ENCODE data around the gene SLIT3.

Gene SLIT3

DNA sequence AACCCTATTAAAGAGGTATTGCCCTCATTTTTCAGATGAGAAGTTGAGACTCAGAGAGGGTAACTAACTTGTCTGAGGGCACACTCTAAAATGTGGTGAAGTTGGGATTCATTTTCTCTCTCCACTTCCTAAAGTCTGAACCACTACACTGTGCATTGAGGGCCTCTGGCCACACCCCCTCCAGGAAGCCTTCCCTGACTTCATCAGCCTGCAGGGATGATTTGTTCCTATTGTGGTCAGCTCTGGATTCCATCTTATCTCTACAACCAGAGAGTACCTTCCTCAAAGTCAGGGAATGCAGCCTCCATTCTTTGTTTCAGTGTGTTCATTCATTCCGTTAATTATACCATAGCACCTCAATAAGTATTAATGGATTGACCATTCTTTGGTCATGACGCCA, 365.8 kb downstream of the SLIT3 start:
- no peak overlapping the region for H3K4me3 Mint-ChIP-seq
- no peaks in the 10 kb centered on the region for H3K36me3 Mint-ChIP-seq (ENCODE audit: low read depth)
- no peaks in the 10 kb centered on the region for H3K4me1 Mint-ChIP-seq (ENCODE audit: low read depth)
- no peak overlapping the region for H3K27ac Mint-ChIP-seq
- no peaks in the 10 kb centered on the region for H3K9me3 Mint-ChIP-seq
- H3K27me3 Mint-ChIP-seq, result peaks cover 18% of the 10 kb centered on the region
- DNase-seq, result no peak

- H3K36me3 Mint-ChIP-seq (ENCODE audit: low read depth), result no peaks in the 10 kb centered on the region
- H3K27ac Mint-ChIP-seq, result no peak overlapping the region
- H3K4me1 Mint-ChIP-seq (ENCODE audit: low read depth), result no peaks in the 10 kb centered on the region
- no peak overlapping the region for H3K4me3 Mint-ChIP-seq
- no peaks in the 10 kb centered on the region for H3K9me3 Mint-ChIP-seq
- peaks cover 26% of the 10 kb centered on the region for H3K27me3 Mint-ChIP-seq
- DNase-seq, result no peak
Measured at GRCh38 chr5:168934169-168934568, 366.8 kb downstream of the SLIT3 start.

GRCh38 chr5:168932400-168933189, 368.3 kb downstream of the SLIT3 start:
- DNase-seq, result no peak

GRCh38 chr5:168931638-168932345, 369.1 kb downstream of the SLIT3 start:
- Mint-ChIP-seq H3K27ac (no peak overlapping the region), H3K36me3 (ENCODE audit: low read depth) (no peaks in the 10 kb centered on the region), H3K4me3 (no peak overlapping the region), H3K9me3 (no peaks in the 10 kb centered on the region), H3K27me3 (peaks cover 26% of the 10 kb centered on the region), H3K4me1 (ENCODE audit: low read depth) (no peaks in the 10 kb centered on the region)
- no peak for DNase-seq

More at GRCh38 chr5:168932400-168933189, 368.3 kb downstream of the SLIT3 start:
- Mint-ChIP-seq H3K36me3 (ENCODE audit: low read depth) (no peaks in the 10 kb centered on the region), H3K4me3 (no peak overlapping the region), H3K27ac (no peak overlapping the region), H3K4me1 (ENCODE audit: low read depth) (no peaks in the 10 kb centered on the region), H3K9me3 (no peaks in the 10 kb centered on the region), H3K27me3 (peaks cover 30% of the 10 kb centered on the region)

DNA sequence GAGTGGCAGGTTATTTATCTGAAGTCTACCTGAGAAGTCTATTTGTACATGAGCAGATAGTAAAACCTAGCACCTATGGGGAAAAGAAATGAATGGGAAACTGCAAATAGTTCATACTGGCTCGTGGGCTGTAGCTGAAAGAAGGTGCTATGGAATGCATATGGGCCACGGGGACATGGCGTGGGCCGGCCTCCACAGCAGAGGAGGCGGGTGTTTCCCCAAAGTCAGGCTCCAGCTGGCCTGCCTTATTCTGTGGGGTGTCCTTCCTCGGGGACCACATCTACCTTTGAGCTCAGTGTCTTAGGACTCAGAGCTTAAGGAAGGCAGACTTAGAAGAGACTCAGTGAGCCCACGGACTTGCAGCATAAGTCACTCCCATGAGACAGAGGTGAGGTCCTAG, 371.3 kb downstream of the SLIT3 start:
- Mint-ChIP-seq H3K27me3 (peaks cover 35% of the 10 kb centered on the region), H3K27ac (no peak overlapping the region), H3K4me3 (no peak overlapping the region), H3K36me3 (ENCODE audit: low read depth) (no peaks in the 10 kb centered on the region), H3K9me3 (no peaks in the 10 kb centered on the region), H3K4me1 (ENCODE audit: low read depth) (no peaks in the 10 kb centered on the region)
- DNase-seq, result no peak

- Mint-ChIP-seq H3K9me3 (no peaks in the 10 kb centered on the region), H3K27ac (no peak overlapping the region), H3K27me3 (peaks cover 56% of the 10 kb centered on the region), H3K4me1 (ENCODE audit: low read depth) (peaks cover 2% of the 10 kb centered on the region), H3K36me3 (ENCODE audit: low read depth) (no peaks in the 10 kb centered on the region), H3K4me3 (no peak overlapping the region)
- no peak for DNase-seq
Measured at GRCh38 chr5:168925160-168925559, 375.8 kb downstream of the SLIT3 start.

DNA sequence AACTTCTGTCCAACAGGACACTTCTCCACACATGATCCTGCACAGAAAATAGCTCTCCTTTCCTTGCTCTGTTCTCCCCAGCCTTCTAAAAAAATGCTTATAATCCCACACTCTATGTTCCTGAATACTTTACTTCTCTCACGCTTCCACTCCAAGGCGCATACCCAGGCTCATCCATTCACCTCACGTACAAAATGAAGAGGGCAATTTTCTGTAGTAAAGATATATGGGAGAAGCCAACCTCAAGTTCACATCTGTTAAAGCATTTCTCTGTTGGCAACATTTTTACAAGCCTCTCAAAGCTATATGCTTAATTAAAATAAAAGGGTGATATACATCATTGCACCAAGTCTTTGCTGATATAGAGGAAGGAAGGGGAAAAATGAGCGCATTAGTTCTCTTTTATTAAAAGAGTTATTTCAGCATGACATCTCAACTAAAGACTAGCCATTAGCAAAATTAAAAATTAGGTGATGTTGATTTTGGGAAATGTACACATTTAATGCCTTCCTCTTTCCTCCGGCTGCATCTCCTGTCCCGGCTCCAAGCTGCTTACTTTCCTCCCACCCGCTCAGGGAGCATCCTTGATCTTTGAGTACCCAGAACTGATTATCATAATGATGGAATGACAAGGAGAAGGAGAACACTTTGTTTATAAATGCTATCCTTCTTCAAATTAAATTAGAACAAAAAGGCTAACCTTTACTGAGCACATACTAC, 379.6 kb downstream of the SLIT3 start:
- no peaks in the 10 kb centered on the region for H3K9me3 Mint-ChIP-seq
- DNase-seq, result no peak
- H3K36me3 Mint-ChIP-seq (ENCODE audit: low read depth), result no peaks in the 10 kb centered on the region
- H3K27me3 Mint-ChIP-seq, result peaks cover 72% of the 10 kb centered on the region
- peaks cover 2% of the 10 kb centered on the region for H3K4me1 Mint-ChIP-seq (ENCODE audit: low read depth)
- H3K27ac Mint-ChIP-seq, result no peak overlapping the region
- no peak overlapping the region for H3K4me3 Mint-ChIP-seq

DNA sequence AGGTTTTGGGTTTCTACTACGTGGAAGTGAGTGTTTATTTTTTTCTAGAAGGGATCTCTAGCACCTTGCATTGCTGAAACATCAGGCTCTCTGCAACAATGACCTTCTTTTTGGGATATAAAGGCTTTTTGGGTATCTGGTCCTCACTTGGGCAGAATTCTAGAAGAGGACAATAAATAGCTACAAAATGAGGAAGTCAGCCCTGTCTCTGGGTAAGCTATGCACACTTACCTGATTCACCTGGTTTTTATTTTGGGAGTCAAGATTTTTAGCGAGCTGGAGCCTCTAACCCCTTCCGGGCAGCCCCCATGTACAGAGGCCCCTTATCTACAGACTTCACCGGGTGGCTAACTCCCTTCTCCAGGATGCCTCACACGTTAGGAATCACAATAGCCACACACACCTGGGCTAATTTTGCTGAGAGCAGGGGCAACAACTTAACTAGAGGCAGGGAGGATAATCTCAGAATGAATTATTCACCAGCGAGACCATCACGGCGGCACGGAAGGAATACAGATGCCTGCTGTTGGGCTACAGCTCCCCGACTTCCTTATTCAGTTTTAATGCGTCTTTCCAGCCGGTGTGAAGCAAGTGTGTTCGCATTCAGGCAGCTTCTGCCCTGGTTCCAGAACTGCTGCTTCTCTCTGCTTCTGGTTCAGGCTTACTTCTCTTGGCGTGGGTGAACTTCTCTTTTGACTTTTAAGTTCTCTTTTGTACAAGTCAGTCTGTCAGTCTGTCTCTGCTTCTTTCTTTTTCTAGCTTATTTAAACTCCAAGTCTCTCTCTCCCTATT, 380.7 kb downstream of the SLIT3 start:
- Mint-ChIP-seq H3K36me3 (ENCODE audit: low read depth) (no peaks in the 10 kb centered on the region), H3K27me3 (peaks cover 72% of the 10 kb centered on the region), H3K9me3 (no peaks in the 10 kb centered on the region), H3K4me1 (ENCODE audit: low read depth) (peaks cover 2% of the 10 kb centered on the region), H3K27ac (no peak overlapping the region), H3K4me3 (no peak overlapping the region)
- DNase-seq, result no peak

DNA sequence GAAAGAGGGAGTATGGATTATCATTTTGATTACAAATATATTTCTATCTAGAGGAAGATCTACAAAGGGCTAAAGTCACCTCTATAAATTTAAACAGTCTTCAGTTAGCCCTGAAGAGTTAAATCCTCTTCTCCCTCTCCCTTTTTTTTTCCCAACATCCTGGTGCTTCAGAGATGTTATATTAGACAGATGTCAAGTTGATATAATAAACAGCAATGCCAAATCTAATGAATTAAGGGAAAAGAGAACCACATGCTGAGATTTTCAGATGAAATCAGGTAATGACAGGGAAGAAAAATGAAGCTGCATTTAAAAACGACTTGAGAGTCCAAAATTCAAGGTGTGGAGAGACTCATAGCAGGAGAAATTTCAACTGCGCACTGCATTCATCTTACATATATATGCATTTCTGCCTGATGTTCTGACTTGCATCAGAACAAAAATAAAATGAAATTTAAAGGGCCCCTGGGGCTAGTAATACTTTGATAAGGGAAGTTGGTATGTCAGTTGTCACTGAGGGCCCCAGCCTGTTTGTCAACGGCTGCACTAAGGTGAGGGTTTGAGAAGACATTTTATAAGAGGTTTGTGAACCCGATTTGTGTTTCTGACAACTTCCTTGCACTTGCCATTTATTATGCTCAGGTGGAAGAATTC, 382.9 kb downstream of the SLIT3 start:
- no peaks in the 10 kb centered on the region for H3K9me3 Mint-ChIP-seq
- peaks cover 2% of the 10 kb centered on the region for H3K4me1 Mint-ChIP-seq (ENCODE audit: low read depth)
- DNase-seq, result no peak
- no peak overlapping the region for H3K4me3 Mint-ChIP-seq
- no peak overlapping the region for H3K27ac Mint-ChIP-seq
- H3K36me3 Mint-ChIP-seq (ENCODE audit: low read depth), result no peaks in the 10 kb centered on the region
- H3K27me3 Mint-ChIP-seq, result peaks cover 70% of the 10 kb centered on the region

DNA sequence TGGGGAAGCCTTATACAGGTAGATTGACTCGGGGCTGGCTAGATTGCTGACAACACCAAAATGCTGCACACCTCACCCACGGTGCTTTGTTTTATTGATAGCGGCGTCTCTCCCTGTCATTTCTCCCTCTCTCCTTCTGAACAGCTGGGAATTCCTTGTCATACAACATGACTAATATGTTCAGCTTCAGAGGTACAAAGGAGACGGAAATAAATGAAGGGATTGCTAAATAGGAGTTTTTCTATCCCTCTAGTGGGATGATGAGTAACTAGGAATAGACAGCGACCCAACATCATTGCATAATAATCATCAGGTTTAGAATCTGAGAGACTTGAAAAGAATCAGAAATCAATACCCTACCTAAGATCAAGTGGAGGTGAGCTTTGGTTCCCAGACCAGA, 384.1 kb downstream of the SLIT3 start:
- no peak for DNase-seq
- Mint-ChIP-seq H3K9me3 (no peaks in the 10 kb centered on the region), H3K27ac (no peak overlapping the region)

GRCh38 chr5:168916266-168916665, 384.7 kb downstream of the SLIT3 start:
- H3K9me3 Mint-ChIP-seq, result no peaks in the 10 kb centered on the region
- DNase-seq, result no peak
- no peaks in the 10 kb centered on the region for H3K36me3 Mint-ChIP-seq (ENCODE audit: low read depth)
- no peak overlapping the region for H3K4me3 Mint-ChIP-seq
- H3K27me3 Mint-ChIP-seq, result peaks cover 65% of the 10 kb centered on the region
- no peak overlapping the region for H3K27ac Mint-ChIP-seq
- peaks cover 2% of the 10 kb centered on the region for H3K4me1 Mint-ChIP-seq (ENCODE audit: low read depth)

More for the DNA sequence above, 384.1 kb downstream of the SLIT3 start:
- H3K36me3 Mint-ChIP-seq (ENCODE audit: low read depth), result no peaks in the 10 kb centered on the region
- H3K27me3 Mint-ChIP-seq, result peaks cover 68% of the 10 kb centered on the region
- H3K4me3 Mint-ChIP-seq, result no peak overlapping the region
- peaks cover 2% of the 10 kb centered on the region for H3K4me1 Mint-ChIP-seq (ENCODE audit: low read depth)

- Mint-ChIP-seq H3K4me3 (no peak overlapping the region), H3K27ac (no peak overlapping the region), H3K4me1 (ENCODE audit: low read depth) (no peaks in the 10 kb centered on the region), H3K36me3 (ENCODE audit: low read depth) (no peaks in the 10 kb centered on the region), H3K9me3 (no peaks in the 10 kb centered on the region), H3K27me3 (peaks cover 54% of the 10 kb centered on the region)
- no peak for DNase-seq
Measured at GRCh38 chr5:168914491-168914890, 386.4 kb downstream of the SLIT3 start.

GRCh38 chr5:168910874-168911273, 390.1 kb downstream of the SLIT3 start:
- peaks cover 26% of the 10 kb centered on the region for H3K27me3 Mint-ChIP-seq
- no peak overlapping the region for H3K4me3 Mint-ChIP-seq
- no peak for DNase-seq
- H3K27ac Mint-ChIP-seq, result no peak overlapping the region
- H3K9me3 Mint-ChIP-seq, result no peaks in the 10 kb centered on the region
- H3K4me1 Mint-ChIP-seq (ENCODE audit: low read depth), result no peaks in the 10 kb centered on the region
- H3K36me3 Mint-ChIP-seq (ENCODE audit: low read depth), result no peaks in the 10 kb centered on the region

DNA sequence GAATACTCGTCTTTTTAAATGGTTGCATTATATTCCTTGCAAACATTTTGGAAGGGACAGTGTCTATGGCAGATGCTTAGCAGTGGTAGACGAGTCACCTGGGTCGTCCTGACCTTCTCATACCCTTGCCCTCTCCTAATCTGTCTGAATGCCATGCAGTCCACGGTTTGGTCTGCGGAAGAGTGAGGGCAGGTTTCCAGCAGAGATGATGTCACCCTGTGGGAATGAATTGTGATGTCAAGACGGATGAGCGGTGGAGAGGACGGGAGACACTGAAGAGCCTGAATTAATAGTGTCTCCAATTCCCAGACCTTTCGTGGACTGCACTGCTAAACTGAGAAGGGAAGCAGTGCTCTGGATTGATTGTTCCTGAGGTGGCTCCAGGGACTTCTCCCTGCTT, 392.7 kb downstream of the SLIT3 start:
- Mint-ChIP-seq H3K9me3 (no peaks in the 10 kb centered on the region), H3K27me3 (peaks cover 20% of the 10 kb centered on the region), H3K4me1 (ENCODE audit: low read depth) (no peaks in the 10 kb centered on the region), H3K27ac (no peak overlapping the region), H3K4me3 (no peak overlapping the region), H3K36me3 (ENCODE audit: low read depth) (no peaks in the 10 kb centered on the region)
- DNase-seq, result no peak

Data from activated T-cell treated with anti-CD3 and anti-CD28 coated beads, Interleukin-2, amount 50 U/mL, for 24 hours (primary cell).